OCI-LY1 (cell line): Measurements from ENCODE around the gene KLHL29.

Experiments
- CTCF ChIP-seq: fragments of 200-600 bp; sonication (generic), shearing (Covaris generic); IDR thresholded peaks from 2 replicates; pipeline ENCODE4 v1.5.1; 2017; ENCODE audit warnings: mild to moderate bottlenecking, antibody characterized with exemption, low read length, moderate library complexity, mixed read lengths
- EZH2 ChIP-seq: fragments of 200-600 bp; sonication (generic), shearing (Covaris generic); IDR thresholded peaks from 2 replicates; pipeline ENCODE4 v1.8.0; 2017; ENCODE audit warnings: borderline replicate concordance, mixed run types, mild to moderate bottlenecking, antibody characterized with exemption, low read length, moderate library complexity, mixed read lengths

GRCh38 chr2:23711979-23712755 is 327.2 kb downstream of the KLHL29 start:
- TF ChIP-seq CTCF, result no peak
- TF ChIP-seq EZH2, result no peak
